Stimulated activated CD8-positive, alpha-beta memory T cell treated with anti-CD3 and anti-CD28 coated beads, Interleukin-15, amount 100 ng/mL, for 1 hour (primary cell): Measurements from ENCODE around the gene TANC1.

Source experiments
- DNase-seq: peaks from one replicate; pipeline ENCODE4 v3.0.0-alpha.2; 2020; ENCODE audit warnings: low read depth

Gene TANC1

DNA sequence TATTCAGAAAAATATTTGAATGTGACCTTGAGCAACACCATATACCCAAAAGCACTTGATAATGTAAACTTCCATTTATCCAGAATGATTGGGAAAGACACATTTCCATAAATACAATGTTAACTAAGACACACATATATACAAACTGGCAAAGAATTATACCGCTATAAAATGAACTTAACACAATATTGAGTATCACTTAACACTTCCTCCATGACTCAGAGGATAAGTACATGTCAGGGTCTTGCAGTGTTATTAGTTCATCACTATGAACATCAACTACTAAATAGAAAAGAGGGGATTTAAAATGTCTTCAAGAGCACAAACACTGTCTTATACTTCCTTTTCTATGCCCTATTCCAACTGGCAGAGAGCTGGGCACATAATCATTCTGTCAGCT is 299.5 kb downstream of the TANC1 start:
- no peak for DNase-seq

DNA sequence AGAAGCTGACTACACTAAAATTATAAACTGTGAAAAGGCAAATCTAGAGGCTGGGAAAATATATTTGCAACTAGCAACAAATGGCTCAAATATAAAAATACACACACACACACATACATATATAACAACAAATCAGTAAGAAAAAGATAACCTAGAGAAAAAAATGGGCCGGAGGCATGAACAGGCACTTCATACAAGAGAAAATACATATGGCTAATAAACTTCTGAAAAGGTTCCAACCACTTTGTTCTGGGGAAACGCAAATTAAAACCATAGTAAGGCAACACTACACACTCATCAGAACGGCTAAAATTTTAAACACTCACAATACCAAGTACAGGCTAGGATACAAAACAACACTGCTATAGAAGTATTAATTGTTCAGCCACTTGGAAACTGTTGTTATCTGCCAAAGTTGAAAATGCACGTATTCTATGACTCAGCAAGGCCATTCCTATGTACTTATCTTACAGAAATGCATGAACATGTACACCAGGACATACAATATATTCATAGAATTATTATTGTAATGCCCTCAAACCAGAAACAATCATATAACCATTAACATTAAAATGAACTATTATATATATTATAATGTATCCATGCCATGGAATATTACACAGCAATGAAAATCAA is 302.4 kb downstream of the TANC1 start:
- no peak for DNase-seq

DNA sequence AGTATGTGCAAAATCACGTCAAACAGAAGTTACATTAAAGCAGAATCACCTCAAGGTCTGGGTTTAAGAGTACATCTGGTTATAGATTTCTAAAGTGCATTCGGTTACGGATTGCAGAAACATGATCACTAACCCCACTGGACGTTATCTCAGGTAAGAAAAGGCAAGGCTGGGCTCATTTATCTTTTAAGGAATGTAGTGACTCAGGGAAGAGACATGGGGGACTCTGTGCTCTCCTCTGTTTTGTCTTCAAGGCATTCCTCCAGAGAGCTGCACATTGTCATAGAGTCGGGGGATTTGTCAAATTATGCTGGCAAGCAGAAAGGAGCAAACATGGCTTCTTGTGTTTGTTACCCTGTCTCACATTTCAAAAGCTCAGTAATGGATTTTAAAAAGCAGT is 303.7 kb downstream of the TANC1 start:
- DNase-seq = no peak

DNA sequence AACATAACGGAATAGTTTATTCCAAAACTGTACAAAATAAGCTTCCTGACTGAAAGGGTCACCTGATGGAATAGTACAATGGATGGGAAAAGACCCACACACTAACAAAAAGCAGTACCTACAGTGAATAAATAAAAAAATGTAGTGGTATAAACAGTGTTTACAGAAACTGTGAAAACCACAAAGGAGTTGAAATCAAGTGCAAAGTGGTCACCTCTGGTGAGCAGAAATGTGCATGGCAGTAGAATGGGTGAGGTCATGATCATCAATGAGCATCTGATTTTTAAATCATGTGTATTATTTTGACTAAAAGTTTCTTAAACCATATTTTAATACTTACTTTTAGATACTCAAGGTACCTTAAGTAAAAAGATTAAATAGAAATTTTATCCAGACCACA is 306.7 kb downstream of the TANC1 start:
- DNase-seq = no peak

DNA sequence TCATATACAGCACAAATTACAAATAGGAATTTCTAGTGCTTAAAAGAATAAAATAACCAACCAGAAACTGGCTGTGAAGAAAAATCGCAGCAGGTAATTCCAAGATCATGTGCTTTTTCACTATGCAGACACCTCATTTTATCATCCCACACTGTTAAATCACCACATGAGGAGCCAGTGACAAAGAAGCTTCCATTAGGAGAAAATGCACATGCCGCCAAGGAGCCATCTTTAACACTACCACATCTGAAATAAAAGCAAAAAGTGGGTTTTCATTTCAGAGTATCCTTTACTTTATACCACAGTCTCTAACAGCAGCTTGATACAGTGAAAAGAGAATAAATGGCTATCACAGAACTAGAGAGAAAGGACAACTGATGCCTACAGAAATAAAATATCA is 311.3 kb downstream of the TANC1 start:
- no peak for DNase-seq

DNA sequence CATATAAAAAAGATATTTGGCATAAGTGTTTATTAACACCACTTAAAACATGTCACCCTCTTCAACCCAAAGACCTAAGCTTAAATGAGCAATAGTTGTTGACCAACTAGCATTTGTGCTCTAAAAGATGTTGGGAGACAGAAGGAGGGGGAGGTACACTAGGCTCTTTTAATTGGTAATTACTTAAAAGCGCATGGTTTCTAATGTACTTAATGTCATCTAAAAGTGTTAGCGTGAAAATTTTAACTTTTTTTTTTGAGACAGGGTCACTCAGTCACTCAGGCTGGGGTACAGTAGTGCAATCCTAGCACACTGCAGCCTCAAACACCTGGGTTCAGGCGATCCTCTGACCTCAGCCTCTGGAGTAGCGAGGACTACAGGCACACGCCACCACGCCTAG is 312.6 kb downstream of the TANC1 start:
- DNase-seq = no peak
